Choroid plexus epithelial cell (primary cell): Measurements from ENCODE around the gene KLF7.

ENCODE experiments used
- DNase-seq: peaks from one replicate; pipeline ENCODE4 v3.0.0-alpha.2; 2010; ENCODE audit warnings: low read depth
- H3K4me3 ChIP-seq: 2 replicates; pipeline ENCODE4 v1.5.1; 2011; ENCODE audit warnings: low read depth, mild to moderate bottlenecking, control low read depth, low read length, moderate library complexity
- CTCF ChIP-seq: conservative IDR thresholded peaks from 2 replicates; pipeline ENCODE4 v1.5.1; 2011; ENCODE audit warnings: low read depth, mild to moderate bottlenecking, control low read depth, inconsistent platforms, low read length, moderate library complexity

Gene KLF7

GRCh38 chr2:207072571-207072970 is 93.2 kb downstream of the KLF7 start:
- TF ChIP-seq CTCF = no peak
- no peak overlapping the region for H3K4me3 ChIP-seq
- DNase-seq = no peak

- H3K4me3 ChIP-seq = no peak overlapping the region
- no peak for TF ChIP-seq CTCF
- DNase-seq = no peak
These were observed 93.9 kb downstream of the KLF7 start for GRCh38 chr2:207071820-207072219.

- no peak for DNase-seq
- TF ChIP-seq CTCF = no peak
- H3K4me3 ChIP-seq = no peak overlapping the region
These were observed 98.3 kb downstream of the KLF7 start for GRCh38 chr2:207067473-207067872.

- H3K4me3 ChIP-seq = no peak overlapping the region
- TF ChIP-seq CTCF = no peak
- no peak for DNase-seq
These were observed 98.8 kb downstream of the KLF7 start for GRCh38 chr2:207066791-207067460.

- TF ChIP-seq CTCF = no peak
- DNase-seq = no peak
- no peak overlapping the region for H3K4me3 ChIP-seq
These were observed 99.6 kb downstream of the KLF7 start for GRCh38 chr2:207066166-207066565.

DNA sequence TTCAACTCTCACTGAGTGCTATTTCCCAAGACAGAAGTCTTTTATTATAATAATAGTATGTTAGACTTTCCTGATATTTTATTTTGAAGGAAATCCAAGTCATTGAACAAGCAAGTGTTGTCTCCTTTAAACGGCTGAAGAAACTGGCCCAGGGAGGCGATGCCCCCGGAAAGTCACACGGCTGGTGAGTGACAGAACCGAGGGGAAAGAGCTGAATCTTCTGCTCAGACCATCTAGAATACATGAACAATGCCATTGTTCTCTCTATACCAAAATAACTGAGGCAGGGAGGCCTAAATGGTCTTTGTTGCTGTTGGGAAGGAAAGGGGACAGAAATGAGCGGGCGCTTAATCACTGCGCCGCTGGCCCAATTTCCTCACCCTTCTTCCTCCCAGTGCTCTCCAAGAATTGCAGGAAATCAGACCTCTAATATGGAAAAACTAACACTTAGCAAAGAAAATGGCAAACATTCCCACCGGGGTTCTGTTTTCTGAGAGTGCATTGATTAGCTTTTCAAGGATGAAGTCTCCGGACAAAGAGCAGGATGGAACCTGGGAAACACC is 101.5 kb downstream of the KLF7 start:
- no peak for TF ChIP-seq CTCF
- DNase-seq = no peak
- H3K4me3 ChIP-seq = no peak overlapping the region

DNA sequence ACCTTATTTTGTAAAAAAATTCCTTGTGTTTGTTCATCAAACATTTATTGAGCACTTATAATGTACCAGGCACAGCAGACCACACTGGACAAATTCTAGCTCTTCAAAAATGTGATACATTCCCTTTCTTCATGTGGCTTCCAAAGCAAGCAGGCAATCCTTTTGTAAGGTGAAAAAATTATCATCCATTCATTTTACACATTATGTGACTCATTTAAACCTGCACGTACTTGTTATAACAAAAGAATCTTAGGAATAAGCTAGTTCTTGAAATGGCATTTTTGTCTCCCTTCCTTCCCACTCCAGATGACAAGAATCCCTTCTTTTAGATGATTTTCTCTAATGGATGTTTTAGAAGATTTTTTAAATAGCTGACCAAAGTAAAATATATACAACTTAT is 104.6 kb downstream of the KLF7 start:
- no peak for TF ChIP-seq CTCF
- no peak for DNase-seq

More for the DNA sequence above, 104.6 kb downstream of the KLF7 start:
- H3K4me3 ChIP-seq = no peak overlapping the region
